Common myeloid progenitor, CD34-positive (primary cell): ENCODE data around the gene DHX15.

Source experiments
- CTCF ChIA-PET: fragments of 350-600 bp; sonication (Branson Sonifier 250); formaldehyde crosslinking; loops from one replicate; lab custom pipeline; 2021; ENCODE audit warnings: antibody characterized with exemption; lab: Charles Lee
- POLR2A ChIA-PET: fragments of 350-600 bp; sonication (Branson Sonifier 250); formaldehyde crosslinking; loops from one replicate; lab custom pipeline; 2021; ENCODE audit warnings: antibody characterized with exemption; lab: Charles Lee
- DNase-seq, 3 donors: peaks; one replicate each; pipeline versions ENCODE4 v3.0.0 to v3.0.0-alpha.2; 2013
- H3K27ac ChIP-seq, 2 experiments: 1 replicate in 1 of 2; 2 replicates in 1 of 2; pipeline ENCODE4 v1.7.0; 2013; ENCODE audit warnings: inconsistent platforms in 2 of 2, low read length in 2 of 2, mild to moderate bottlenecking in 2 of 2, low read depth in 1 of 2, moderate library complexity in 1 of 2; ENCODE audit not compliant: severe bottlenecking in 2 of 2, insufficient read depth in 1 of 2, poor library complexity in 1 of 2
- H3K27me3 ChIP-seq, 5 experiments: replicated peaks in 2 of 5; 1 replicate in 3 of 5; 2 replicates in 2 of 5; pipeline versions ENCODE4 v1.6.1 to v1.7.0; 2013; ENCODE audit warnings: low read length in 4 of 5, mild to moderate bottlenecking in 2 of 5, moderate library complexity in 2 of 5, inconsistent platforms in 1 of 5; ENCODE audit not compliant: insufficient read depth in 5 of 5, control insufficient read depth in 4 of 5
- H3K36me3 ChIP-seq, 4 experiments: 1 replicate in 2 of 4; 2 replicates in 2 of 4; pipeline versions ENCODE4 v1.6.1 to v1.7.0; 2013; ENCODE audit warnings: low read length in 3 of 4, control low read depth in 1 of 4, mild to moderate bottlenecking in 1 of 4; ENCODE audit not compliant: control insufficient read depth in 4 of 4, insufficient read depth in 4 of 4
- H3K4me1 ChIP-seq, 4 experiments: 1 replicate in 3 of 4; 2 replicates in 1 of 4; pipeline versions ENCODE4 v1.6.1 to v1.7.1; 2013; ENCODE audit warnings: low read length in 3 of 4, mild to moderate bottlenecking in 3 of 4, control low read depth in 1 of 4, inconsistent platforms in 1 of 4, moderate library complexity in 1 of 4; ENCODE audit not compliant: control insufficient read depth in 4 of 4, insufficient read depth in 4 of 4; ENCODE audit errors: control extremely low read depth in 1 of 4
- H3K4me3 ChIP-seq, 7 experiments: 1 replicate in 4 of 7; 2 replicates in 3 of 7; pipeline versions ENCODE4 v1.5.1 to v1.7.0; 2013; ENCODE audit warnings: mild to moderate bottlenecking in 7 of 7, low read length in 6 of 7, moderate library complexity in 6 of 7, inconsistent platforms in 2 of 7, low read depth in 2 of 7, control low read depth in 1 of 7; ENCODE audit not compliant: insufficient read depth in 4 of 7, control insufficient read depth in 1 of 7; ENCODE audit errors: extremely low read depth in 1 of 7
- H3K9me3 ChIP-seq, 5 experiments: 1 replicate in 4 of 5; 2 replicates in 1 of 5; pipeline versions ENCODE4 v1.6.1 to v1.7.1; 2013; ENCODE audit warnings: low read length in 4 of 5, mild to moderate bottlenecking in 2 of 5, inconsistent platforms in 1 of 5, low read depth in 1 of 5, moderate library complexity in 1 of 5; ENCODE audit not compliant: control insufficient read depth in 4 of 5, insufficient read depth in 2 of 5; ENCODE audit errors: control extremely low read depth in 1 of 5
- WGBS: methylation state at CpG from one replicate; pipeline ENCODE4 v1.1.5; 2013; ENCODE audit not compliant: insufficient coverage; 5-methylcytosine and 5-hydroxymethylcytosine counted together

Gene DHX15

DNA sequence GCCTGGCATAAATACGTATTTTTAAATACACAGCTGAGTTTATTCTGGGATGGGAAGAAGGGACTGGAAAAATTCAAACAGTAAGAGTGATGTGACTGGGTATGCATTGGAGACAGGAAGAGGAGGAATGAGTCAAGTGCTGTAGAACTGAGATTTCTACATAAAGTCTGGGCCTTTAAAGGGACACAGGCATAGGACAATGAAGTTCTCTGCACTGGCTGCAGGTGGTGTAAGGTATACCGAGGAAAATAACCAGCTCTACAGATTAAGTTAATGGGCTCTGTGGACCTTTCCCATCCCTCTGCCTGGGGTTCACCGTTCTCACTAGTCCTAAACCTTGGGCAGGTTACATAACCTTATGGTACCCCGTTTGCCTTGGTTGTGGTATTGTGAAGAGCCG is 68.7 kb downstream of the DHX15 start:
- DNase-seq: no peak
- CTCF ChIA-PET: interaction anchor here (1.2 to 2.1 kb wide), 3 partner anchors 9 to 191 kb away, joined by 3 to 5 read pairs (median 3); no protein-coding TSS in a partner anchor
- Histone ChIP-seq H3K27me3 (no peaks in the 10 kb centered on the region), H3K36me3 (peaks cover 0 to 23% (median 7%) of the 10 kb centered on the region in 4 experiments), H3K9me3 (no peaks in the 10 kb centered on the region), H3K4me3 (no peak overlapping the region), H3K4me1 (peaks cover 0 to 3% (median 0%) of the 10 kb centered on the region in 4 experiments), H3K27ac (no peak overlapping the region)
- 92% methylated on average over 2 of the region's 5 CpGs for WGBS
- POLR2A ChIA-PET: no interaction called here

DNA sequence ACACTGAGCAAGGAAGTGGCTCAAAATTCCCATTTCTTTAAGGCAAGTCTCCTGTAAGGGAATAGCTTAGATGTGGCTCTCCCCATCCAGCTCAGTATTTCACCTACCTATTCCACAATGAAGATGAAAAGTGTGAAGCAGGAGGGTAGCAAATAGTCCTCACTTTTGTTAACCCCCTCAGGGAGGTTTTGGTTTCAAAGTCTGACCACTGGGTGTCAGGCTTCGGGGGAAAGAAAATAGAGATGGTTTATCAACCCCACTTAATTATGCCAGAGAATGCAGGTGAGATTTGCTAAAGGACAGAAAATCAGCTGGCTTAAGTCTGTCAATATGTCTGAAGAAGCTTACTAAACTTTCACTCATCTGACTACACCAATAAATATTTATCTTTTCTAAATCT is 69.5 kb downstream of the DHX15 start:
- POLR2A ChIA-PET: no interaction called here
- peak in 2 of 3 donors; percentile 20 to 24 for DNase-seq
- 50% methylated on average over 1 of the region's 1 CpG for WGBS
- H3K9me3 ChIP-seq: no peaks in the 10 kb centered on the region
- no peaks in the 10 kb centered on the region for H3K27me3 ChIP-seq
- H3K36me3 ChIP-seq: peaks cover 0 to 19% (median 7%) of the 10 kb centered on the region in 4 experiments
- H3K4me3 ChIP-seq: no peak overlapping the region
- CTCF ChIA-PET: interaction anchor here (1.1 to 2.1 kb wide), 4 partner anchors 10 to 192 kb away, joined by 3 to 5 read pairs (median 4); no protein-coding TSS in a partner anchor
- H3K27ac ChIP-seq: no peak overlapping the region
- H3K4me1 ChIP-seq: peaks cover 0 to 3% (median 0%) of the 10 kb centered on the region in 4 experiments

DNA sequence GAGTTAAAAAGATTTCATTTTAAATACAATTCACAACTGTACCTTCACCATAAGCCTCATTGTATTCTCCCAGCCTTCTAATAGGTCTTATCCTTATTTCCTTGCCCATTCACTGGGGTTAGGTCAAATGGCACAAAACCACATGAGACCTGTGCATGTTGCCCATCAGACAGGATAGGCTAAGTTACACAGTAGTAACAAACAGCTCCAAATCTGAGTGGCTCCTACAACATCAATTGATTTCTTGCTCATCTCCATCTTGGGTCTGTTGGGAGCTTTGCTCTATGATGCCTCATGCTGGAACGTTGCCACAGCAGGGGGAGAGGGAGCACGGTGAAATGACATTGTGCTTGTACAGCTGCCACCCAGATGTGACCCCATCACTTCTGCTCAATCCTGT is 70.6 kb downstream of the DHX15 start:
- DNase-seq: no peak
- no peaks in the 10 kb centered on the region for H3K9me3 ChIP-seq
- H3K36me3 ChIP-seq: peaks cover 0 to 11% (median 3%) of the 10 kb centered on the region in 4 experiments
- WGBS: 95% methylated on average over 2 of the region's 2 CpGs
- CTCF ChIA-PET: interaction anchor here (0.9 to 2.1 kb wide), 2 partner anchors 25 to 193 kb away, joined by 3 to 5 read pairs; no protein-coding TSS in a partner anchor
- no peaks in the 10 kb centered on the region for H3K27me3 ChIP-seq
- POLR2A ChIA-PET: no interaction called here
- no peak overlapping the region for H3K4me3 ChIP-seq
- H3K4me1 ChIP-seq: peaks cover 0 to 3% (median 0%) of the 10 kb centered on the region in 4 experiments
- no peak overlapping the region for H3K27ac ChIP-seq

DNA sequence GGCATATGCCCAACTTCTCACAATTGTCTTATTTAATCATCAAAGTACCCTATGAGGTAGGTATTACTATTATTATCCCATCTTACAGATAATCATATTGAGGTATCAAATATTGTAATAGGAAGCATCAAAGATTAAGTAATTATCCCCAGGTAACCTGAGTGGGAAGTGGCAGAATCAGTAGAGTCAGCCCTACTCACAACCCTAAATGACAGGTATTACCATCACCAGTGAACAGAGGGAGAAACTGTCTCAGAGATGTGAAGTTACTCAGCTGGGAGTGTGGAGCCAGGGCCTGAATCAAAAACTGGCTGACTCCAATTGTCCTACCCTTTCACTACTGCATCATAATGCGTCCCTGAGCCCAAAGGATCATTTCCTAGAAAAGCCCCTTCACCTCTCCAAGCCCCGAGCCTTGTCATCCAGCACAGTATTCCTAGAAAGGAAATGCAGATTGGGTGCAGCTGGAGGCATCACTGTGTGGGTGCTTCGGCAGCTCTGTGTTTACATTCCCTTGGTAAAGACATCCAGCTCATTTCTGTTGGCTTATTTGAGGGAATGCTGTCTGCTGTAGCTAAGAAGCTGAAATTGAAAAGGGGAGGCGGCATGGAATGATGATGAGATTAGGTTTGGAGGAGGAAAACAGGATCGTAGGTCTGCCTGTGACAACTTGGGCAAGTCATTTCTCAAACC is 72.8 kb downstream of the DHX15 start:
- POLR2A ChIA-PET: no interaction called here
- H3K36me3 ChIP-seq: peaks cover 0 to 5% (median 0%) of the 10 kb centered on the region in 4 experiments
- no peaks in the 10 kb centered on the region for H3K9me3 ChIP-seq
- WGBS: 100% methylated on average over 2 of the region's 5 CpGs
- H3K27ac ChIP-seq: no peak overlapping the region
- H3K4me3 ChIP-seq: no peak overlapping the region
- no peaks in the 10 kb centered on the region for H3K4me1 ChIP-seq
- CTCF ChIA-PET: interaction anchor here (0.6 kb wide), 1 partner anchor 174 kb away, joined by 4 read pairs; no protein-coding TSS in a partner anchor
- H3K27me3 ChIP-seq: no peaks in the 10 kb centered on the region
- DNase-seq: no peak

DNA sequence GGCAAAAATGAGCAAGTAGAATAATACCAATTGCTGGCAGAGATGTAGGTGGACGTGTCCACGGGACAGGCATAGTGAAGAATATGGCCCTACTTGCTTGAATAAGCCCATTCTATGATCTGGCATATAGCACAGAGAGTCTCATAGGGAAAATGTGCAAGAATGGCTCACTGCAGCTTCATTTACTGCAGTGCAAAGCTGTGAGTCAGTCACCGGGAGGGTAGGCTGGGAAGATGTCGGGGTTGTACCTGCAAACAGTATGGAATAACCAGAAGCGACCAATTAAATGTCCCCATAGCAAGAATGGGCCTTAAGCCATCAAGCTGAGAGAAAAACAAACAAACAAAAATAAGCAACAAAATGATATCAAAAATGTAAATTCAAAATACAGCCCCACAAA is 74.3 kb downstream of the DHX15 start:
- Histone ChIP-seq H3K9me3 (no peaks in the 10 kb centered on the region), H3K36me3 (peaks cover 0 to 5% (median 0%) of the 10 kb centered on the region in 4 experiments), H3K27me3 (no peaks in the 10 kb centered on the region), H3K4me3 (no peak overlapping the region), H3K27ac (no peak overlapping the region), H3K4me1 (no peaks in the 10 kb centered on the region)
- no peak for DNase-seq
- POLR2A ChIA-PET: no interaction called here
- CTCF ChIA-PET: interaction anchor here (1.2 kb wide), 1 partner anchor 179 kb away, joined by 3 read pairs; no protein-coding TSS in a partner anchor
- 98% methylated on average over 5 of the region's 5 CpGs for WGBS

DNA sequence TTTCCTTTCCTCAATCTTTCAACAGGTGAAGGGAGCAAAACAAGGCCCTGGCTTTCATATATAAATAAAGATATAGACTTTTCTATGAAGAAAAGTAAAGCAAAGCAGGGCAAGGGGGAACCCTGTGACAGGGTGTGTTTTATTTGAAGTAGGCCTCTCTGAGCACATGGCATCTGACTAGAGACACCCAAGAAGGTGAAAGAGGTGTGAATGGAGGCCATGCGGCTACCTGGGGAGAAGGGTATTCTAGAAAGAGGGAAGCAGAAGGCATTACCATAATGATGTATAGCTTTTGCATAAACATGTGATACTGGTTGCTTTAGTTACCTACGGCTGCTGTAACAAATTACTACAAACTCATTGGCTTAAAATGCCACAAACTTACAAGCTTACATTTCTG is 75.8 kb downstream of the DHX15 start:
- H3K27ac ChIP-seq: no peak overlapping the region
- 94% methylated on average over 2 of the region's 2 CpGs for WGBS
- no peaks in the 10 kb centered on the region for H3K4me1 ChIP-seq
- H3K36me3 ChIP-seq: no peaks in the 10 kb centered on the region
- no peaks in the 10 kb centered on the region for H3K9me3 ChIP-seq
- no peaks in the 10 kb centered on the region for H3K27me3 ChIP-seq
- DNase-seq: no peak
- no peak overlapping the region for H3K4me3 ChIP-seq
- POLR2A ChIA-PET: no interaction called here
- CTCF ChIA-PET: no interaction called here

DNA sequence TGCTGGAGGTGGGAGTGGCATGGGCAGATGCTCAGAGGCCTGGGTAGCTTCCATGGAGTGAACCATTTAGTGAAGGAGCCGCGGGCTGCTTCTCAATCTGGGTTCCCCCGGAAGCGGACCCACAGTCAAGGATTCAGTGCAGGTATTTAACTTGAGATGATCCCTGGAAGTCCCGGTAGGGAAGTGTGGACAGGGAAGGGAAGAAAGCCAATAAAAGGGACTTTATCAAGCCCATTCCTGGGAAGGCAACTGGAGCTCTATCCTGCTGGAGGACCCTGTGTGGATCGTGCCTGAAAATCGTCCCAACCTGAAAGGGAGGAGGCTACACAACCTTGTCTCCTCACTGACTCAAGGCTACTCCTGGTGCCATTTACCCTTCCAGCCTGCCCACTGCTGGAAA is 76.9 kb downstream of the DHX15 start:
- ChIA-PET POLR2A (no interaction called here), CTCF (interaction anchor here (1.0 kb wide), 1 partner anchor 29 kb away, joined by 3 read pairs; no protein-coding TSS in a partner anchor)
- Histone ChIP-seq H3K27ac (no peak overlapping the region), H3K27me3 (no peaks in the 10 kb centered on the region), H3K4me3 (no peak overlapping the region), H3K4me1 (no peaks in the 10 kb centered on the region), H3K36me3 (no peaks in the 10 kb centered on the region), H3K9me3 (no peaks in the 10 kb centered on the region)
- WGBS: 98% methylated on average over 6 of the region's 7 CpGs
- no peak for DNase-seq
